H9 (cell line): Measurements from ENCODE around the gene PLSCR4. TPM values are rescaled to one million over a fixed set of nuclear protein-coding genes. Genes with fewer than 3 reads are reported as not detected.

Experiments used
- DNase-seq: peaks from one replicate; pipeline ENCODE4 v3.0.0-alpha.2; 2017
- H2AFZ ChIP-seq: one replicate; pipeline ENCODE4 v1.6.1; 2013; ENCODE audit warnings: mild to moderate bottlenecking, low read length, control low read depth, moderate library complexity
- H2AK5ac ChIP-seq: 2 replicates; pipeline ENCODE4 v1.6.1; 2013; ENCODE audit warnings: low read length, control low read depth, mixed read lengths; ENCODE audit not compliant: insufficient read length
- H2BK120ac ChIP-seq: one replicate; pipeline ENCODE4 v1.6.1; 2013; ENCODE audit warnings: low read depth, mild to moderate bottlenecking, low read length, control low read depth, inconsistent platforms; ENCODE audit not compliant: poor library complexity, severe bottlenecking
- H2BK12ac ChIP-seq: 2 replicates; pipeline ENCODE4 v1.6.1; 2013; ENCODE audit warnings: low read length, control low read depth, mixed read lengths, low read depth; ENCODE audit not compliant: insufficient read length
- H2BK15ac ChIP-seq: 2 replicates; pipeline ENCODE4 v1.6.1; 2013; ENCODE audit warnings: low read depth, low read length, control low read depth
- H2BK20ac ChIP-seq: one replicate; pipeline ENCODE4 v1.6.1; 2013; ENCODE audit warnings: low read depth, mild to moderate bottlenecking, low read length, control low read depth, inconsistent platforms; ENCODE audit not compliant: poor library complexity, severe bottlenecking
- H2BK5ac ChIP-seq: 2 replicates; pipeline ENCODE4 v1.6.1; 2013; ENCODE audit warnings: low read length, control low read depth, mixed read lengths; ENCODE audit not compliant: insufficient read length
- H3K14ac ChIP-seq: 2 replicates; pipeline ENCODE4 v1.6.1; 2013; ENCODE audit warnings: low read length, control low read depth; ENCODE audit not compliant: insufficient read depth
- H3K18ac ChIP-seq: 2 replicates; pipeline ENCODE4 v1.6.1; 2013; ENCODE audit warnings: low read depth, mild to moderate bottlenecking, mixed read lengths, low read length, control low read depth; ENCODE audit not compliant: insufficient read length
- H3K23ac ChIP-seq: 2 replicates; pipeline ENCODE4 v1.6.1; 2013; ENCODE audit warnings: low read length, control low read depth, mixed read lengths, low read depth; ENCODE audit not compliant: insufficient read length
- H3K23me2 ChIP-seq: 2 replicates; pipeline ENCODE4 v1.6.1; 2013; ENCODE audit warnings: low read depth, mild to moderate bottlenecking, mixed read lengths, low read length, control low read depth; ENCODE audit not compliant: insufficient read length, poor library complexity, severe bottlenecking
- H3K27ac ChIP-seq: 2 replicates; pipeline ENCODE4 v1.5.1; 2013; ENCODE audit warnings: low read length, control low read depth, mixed read lengths, low read depth; ENCODE audit not compliant: insufficient read length
- H3K27me3 ChIP-seq: 2 replicates; pipeline ENCODE4 v1.6.1; 2013; ENCODE audit warnings: low read length, control low read depth, inconsistent platforms; ENCODE audit not compliant: insufficient read depth
- H3K4ac ChIP-seq: 2 replicates; pipeline ENCODE4 v1.6.1; 2013; ENCODE audit warnings: low read depth, mild to moderate bottlenecking, control low read depth, inconsistent platforms, low read length, moderate library complexity
- H3K4me1 ChIP-seq: 2 replicates; pipeline ENCODE4 v1.6.1; 2013; ENCODE audit warnings: low read length, control low read depth, inconsistent platforms; ENCODE audit not compliant: insufficient read depth
- H3K4me2 ChIP-seq: 2 replicates; pipeline ENCODE4 v1.6.1; 2013; ENCODE audit warnings: low read length, control low read depth, mixed read lengths; ENCODE audit not compliant: insufficient read length, insufficient read depth
- H3K56ac ChIP-seq: 2 replicates; pipeline ENCODE4 v1.6.1; 2013; ENCODE audit warnings: low read depth, mild to moderate bottlenecking, mixed read lengths, low read length, control low read depth; ENCODE audit not compliant: insufficient read length
- H3K79me1 ChIP-seq: 2 replicates; pipeline ENCODE4 v1.6.1; 2013; ENCODE audit warnings: low read depth, mild to moderate bottlenecking, moderate library complexity, low read length, control low read depth, inconsistent platforms; ENCODE audit not compliant: insufficient read depth, poor library complexity, severe bottlenecking
- H3K79me2 ChIP-seq: 2 replicates; pipeline ENCODE4 v1.6.1; 2013; ENCODE audit warnings: low read length, control low read depth, inconsistent platforms; ENCODE audit not compliant: insufficient read depth
- H3K9ac ChIP-seq: 2 replicates; pipeline ENCODE4 v1.6.1; 2013; ENCODE audit warnings: low read length, control low read depth, mixed read lengths; ENCODE audit not compliant: insufficient read length; ENCODE audit errors: extremely low read depth
- H3K9me3 ChIP-seq: one replicate; pipeline ENCODE4 v1.6.1; 2013; ENCODE audit warnings: low read depth, low read length, inconsistent platforms; ENCODE audit not compliant: control insufficient read depth
- H3T11ph ChIP-seq: one replicate; pipeline ENCODE4 v1.6.1; 2013; ENCODE audit warnings: mild to moderate bottlenecking, low read length, control low read depth, inconsistent platforms
- H4K20me1 ChIP-seq: one replicate; pipeline ENCODE4 v1.6.1; 2013; ENCODE audit not compliant: control insufficient read depth, insufficient read length, insufficient read depth
- H4K5ac ChIP-seq: 2 replicates; pipeline ENCODE4 v1.6.1; 2013; ENCODE audit warnings: low read depth, mild to moderate bottlenecking, mixed read lengths, low read length, control low read depth; ENCODE audit not compliant: insufficient read length
- H4K8ac ChIP-seq: replicated peaks from 2 replicates; pipeline ENCODE4 v1.6.1; 2013; ENCODE audit warnings: low read length, control low read depth, mixed read lengths, low read depth; ENCODE audit not compliant: insufficient read length
- H4K91ac ChIP-seq: 2 replicates; pipeline ENCODE4 v1.6.1; 2013; ENCODE audit warnings: low read depth, mild to moderate bottlenecking, moderate library complexity, mixed read lengths, low read length, control low read depth; ENCODE audit not compliant: insufficient read length
- H3K27ac Mint-ChIP-seq, 3 experiments: 2 replicates in 2 of 3; 3 replicates in 1 of 3; pipeline ENCODE4 v1.8.0; 2020 to 2021; ENCODE audit warnings: mixed read lengths in 3 of 3, mild to moderate bottlenecking in 1 of 3, moderate library complexity in 1 of 3
- H3K27me3 Mint-ChIP-seq: 2 replicates; pipeline ENCODE4 v1.8.0; 2021; ENCODE audit warnings: low read depth, mild to moderate bottlenecking, moderate library complexity, mixed read lengths
- H3K36me3 Mint-ChIP-seq, 3 experiments: 2 replicates in 2 of 3; 3 replicates in 1 of 3; pipeline ENCODE4 v1.8.0; 2020 to 2021; ENCODE audit warnings: low read depth in 3 of 3, mixed read lengths in 3 of 3; ENCODE audit not compliant: insufficient read depth in 1 of 3
- H3K4me1 Mint-ChIP-seq, 2 experiments: 2 replicates each; pipeline ENCODE4 v1.8.0; 2020; ENCODE audit warnings: mixed read lengths in 2 of 2
- H3K4me3 Mint-ChIP-seq, 2 experiments: 2 replicates in 1 of 2; 3 replicates in 1 of 2; pipeline ENCODE4 v1.8.0; 2020 to 2021; ENCODE audit warnings: mild to moderate bottlenecking in 2 of 2, mixed read lengths in 2 of 2, moderate library complexity in 1 of 2
- H3K9me3 Mint-ChIP-seq, 2 experiments: 2 replicates in 1 of 2; 3 replicates in 1 of 2; pipeline ENCODE4 v1.8.0; 2020; ENCODE audit warnings: mild to moderate bottlenecking in 2 of 2, mixed read lengths in 2 of 2, moderate library complexity in 1 of 2
- WGBS: extraction: QIAGEN DNeasy Blood & Tissue Kit; methylation state at CpG from one replicate; pipeline ENCODE4 v1.1.7; 2013; ENCODE audit warnings: missing lambda C conversion rate, low lambda C conversion rate, mixed read lengths; ENCODE audit not compliant: insufficient read length; ENCODE audit errors: extremely low coverage; 5-methylcytosine and 5-hydroxymethylcytosine counted together
- total RNA-seq: library from RNA; stranded (reverse); gene quantifications from 2 replicates; pipeline ENCODE4 v1.2.1, GENCODE V29; 2021
- TF ChIP-seq, protein P1 (sequence below): fragments of 200-600 bp; sonication (generic); conservative IDR thresholded peaks from 3 replicates; pipeline ENCODE4 v1.8.0; 2021; ENCODE audit warnings: antibody characterized with exemption, mild to moderate bottlenecking

PLSCR4 gene
- total RNA-seq, 1 experiment from 2014 or later: 1.2 TPM

DNA sequence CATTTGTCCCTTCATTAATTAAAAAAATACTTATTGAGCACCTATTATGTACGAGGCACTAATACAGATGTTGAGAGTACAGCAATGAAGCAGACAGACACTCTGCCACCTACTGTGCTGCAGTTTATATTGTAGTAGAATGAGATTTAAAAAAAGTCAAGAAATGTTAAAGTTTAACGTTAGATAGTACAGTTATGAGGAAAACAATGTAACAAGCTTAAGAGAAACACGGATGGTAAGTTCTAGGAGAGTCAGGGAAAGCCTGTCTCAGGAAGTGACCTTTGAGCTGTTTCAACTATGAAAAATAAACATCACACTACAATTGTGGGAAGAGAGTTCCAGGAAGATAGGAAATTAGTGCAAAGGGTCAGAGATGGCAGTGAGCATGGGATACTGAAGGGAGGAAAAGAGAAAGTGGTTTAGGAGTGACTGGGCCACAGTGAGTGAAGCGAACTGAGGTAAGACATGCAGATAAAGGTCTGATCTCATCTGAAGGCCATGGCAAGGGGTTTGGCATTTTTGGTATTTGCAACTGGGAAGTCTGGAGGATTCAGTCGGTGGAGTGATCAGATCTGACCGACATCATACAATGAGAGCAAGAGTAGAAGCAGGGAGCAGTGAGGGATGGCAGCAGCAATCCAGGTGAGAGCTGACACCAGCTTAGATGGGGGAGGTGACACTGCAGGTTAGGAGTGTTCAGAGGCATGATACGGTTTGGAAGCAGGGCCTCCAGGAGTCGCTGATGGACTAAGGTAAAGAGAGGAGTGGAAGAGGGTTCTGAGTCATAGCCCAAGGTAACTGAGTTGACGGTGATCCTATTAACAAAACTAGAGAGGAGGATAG, 28.5 kb downstream of the PLSCR4 start:
- DNase-seq: peak; percentile 72
- Histone ChIP-seq H3K4me1 (no peaks in the 10 kb centered on the region; the same call in 1 of the 2 replicates), H2BK15ac (no peak overlapping the region), H3K23ac (no peak overlapping the region), H2BK20ac (no peak overlapping the region), H3K9me3 (no peaks in the 10 kb centered on the region), H3K56ac (no peak overlapping the region), H3K18ac (no peak overlapping the region), H3K79me1 (no peaks in the 10 kb centered on the region), H4K91ac (no peak overlapping the region), H2AK5ac (no peak overlapping the region), H4K20me1 (no peaks in the 10 kb centered on the region), H3K79me2 (no peaks in the 10 kb centered on the region), H3K27ac (no peak overlapping the region), H3K4ac (no peak overlapping the region), H3K4me2 (no peak overlapping the region), H2BK12ac (no peak overlapping the region), H2BK120ac (no peak overlapping the region), H3T11ph (no peak overlapping the region), H4K8ac (no peak overlapping the region), H3K27me3 (no peaks in the 10 kb centered on the region), H3K9ac (no peak overlapping the region), H3K14ac (no peak overlapping the region; the same call in 1 of the 2 replicates), H2BK5ac (no peak overlapping the region), H3K23me2 (no peaks in the 10 kb centered on the region), H2AFZ (no peak overlapping the region), H4K5ac (no peak overlapping the region)
- 100% methylated on average over 1 of the region's 9 CpGs for WGBS
- TF ChIP-seq, protein P1, sequence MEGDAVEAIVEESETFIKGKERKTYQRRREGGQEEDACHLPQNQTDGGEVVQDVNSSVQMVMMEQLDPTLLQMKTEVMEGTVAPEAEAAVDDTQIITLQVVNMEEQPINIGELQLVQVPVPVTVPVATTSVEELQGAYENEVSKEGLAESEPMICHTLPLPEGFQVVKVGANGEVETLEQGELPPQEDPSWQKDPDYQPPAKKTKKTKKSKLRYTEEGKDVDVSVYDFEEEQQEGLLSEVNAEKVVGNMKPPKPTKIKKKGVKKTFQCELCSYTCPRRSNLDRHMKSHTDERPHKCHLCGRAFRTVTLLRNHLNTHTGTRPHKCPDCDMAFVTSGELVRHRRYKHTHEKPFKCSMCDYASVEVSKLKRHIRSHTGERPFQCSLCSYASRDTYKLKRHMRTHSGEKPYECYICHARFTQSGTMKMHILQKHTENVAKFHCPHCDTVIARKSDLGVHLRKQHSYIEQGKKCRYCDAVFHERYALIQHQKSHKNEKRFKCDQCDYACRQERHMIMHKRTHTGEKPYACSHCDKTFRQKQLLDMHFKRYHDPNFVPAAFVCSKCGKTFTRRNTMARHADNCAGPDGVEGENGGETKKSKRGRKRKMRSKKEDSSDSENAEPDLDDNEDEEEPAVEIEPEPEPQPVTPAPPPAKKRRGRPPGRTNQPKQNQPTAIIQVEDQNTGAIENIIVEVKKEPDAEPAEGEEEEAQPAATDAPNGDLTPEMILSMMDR: peak; percentile 56; the same call in 2 of the 3 replicates
- Mint-ChIP-seq H3K36me3 (peaks cover 0 to 5% (median 2%) of the 10 kb centered on the region in 3 experiments; a peak in 1 of 7 replicates), H3K27me3 (no peaks in the 10 kb centered on the region), H3K4me1 (peaks cover 14 to 15% of the 10 kb centered on the region in 2 experiments), H3K4me3 (no peak overlapping the region), H3K27ac (peak overlapping the region; percentile 3 to 29 (median 28); a peak in 4 of 7 replicates), H3K9me3 (no peaks in the 10 kb centered on the region; a peak in 1 of 5 replicates)
